Neural progenitor cell (in vitro differentiated cells): ENCODE data around the gene TPCN2.

Experiments used
- CTCF ChIP-seq: fragments of 200-600 bp; sonication (generic); IDR thresholded peaks from 2 replicates; pipeline ENCODE4 v1.5.1; 2017; ENCODE audit warnings: antibody characterized with exemption, mild to moderate bottlenecking
- EZH2 ChIP-seq: fragments of 200-600 bp; sonication (generic); IDR thresholded peaks from 2 replicates; pipeline ENCODE4 v1.6.1; 2017; ENCODE audit warnings: antibody characterized with exemption, mild to moderate bottlenecking, moderate library complexity
- EZH2phosphoT487 ChIP-seq: fragments of 200-600 bp; sonication (generic); IDR thresholded peaks from 2 replicates; pipeline ENCODE4 v1.6.1; 2017; ENCODE audit warnings: antibody characterized with exemption

- TF ChIP-seq CTCF (no peak), EZH2phosphoT487 (no peak), EZH2 (no peak)
Observed at GRCh38 chr11:69137151-69137844, 88.6 kb downstream of the TPCN2 start.
